GM18526 (cell line): Measurements from ENCODE around the gene RHBDF2.

Experiments used
- POLR2A ChIP-seq: IDR thresholded peaks from 3 replicates; pipeline ENCODE4 v1.6.1; 2011; ENCODE audit not compliant: insufficient read length; ENCODE audit errors: extremely low read depth

Gene RHBDF2

GRCh38 chr17:76467809-76468633 lies 33.2 kb downstream of the RHBDF2 start:
- TF ChIP-seq POLR2A, result no peak

- no peak for TF ChIP-seq POLR2A
Observed at GRCh38 chr17:76467366-76467765, 33.9 kb downstream of the RHBDF2 start, which contains the start of gene AANAT. Gene AANAT, plus strand, starts transcription at chr17:76467603. Its CDS starts 1,144 bp downstream, at chr17:76468747.

DNA sequence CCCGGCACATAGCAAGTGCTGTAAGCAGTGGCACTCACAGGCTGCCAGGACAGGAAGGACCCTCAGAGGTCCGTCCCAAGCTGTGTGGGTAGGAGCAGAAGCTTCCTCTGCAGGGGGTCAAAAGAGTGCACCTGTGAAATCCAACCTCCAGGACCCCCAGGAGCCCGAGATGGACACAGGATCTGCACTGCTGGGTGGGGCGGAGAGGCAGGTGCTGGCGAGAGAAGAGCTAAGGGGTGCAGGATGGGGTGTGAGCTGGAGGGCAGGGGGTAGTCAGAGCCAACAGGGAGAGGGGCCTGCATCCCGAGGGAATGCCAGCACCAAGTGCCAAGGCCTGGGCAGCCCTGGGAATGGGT lies 34.5 kb downstream of the RHBDF2 start:
- TF ChIP-seq POLR2A, result no peak

DNA sequence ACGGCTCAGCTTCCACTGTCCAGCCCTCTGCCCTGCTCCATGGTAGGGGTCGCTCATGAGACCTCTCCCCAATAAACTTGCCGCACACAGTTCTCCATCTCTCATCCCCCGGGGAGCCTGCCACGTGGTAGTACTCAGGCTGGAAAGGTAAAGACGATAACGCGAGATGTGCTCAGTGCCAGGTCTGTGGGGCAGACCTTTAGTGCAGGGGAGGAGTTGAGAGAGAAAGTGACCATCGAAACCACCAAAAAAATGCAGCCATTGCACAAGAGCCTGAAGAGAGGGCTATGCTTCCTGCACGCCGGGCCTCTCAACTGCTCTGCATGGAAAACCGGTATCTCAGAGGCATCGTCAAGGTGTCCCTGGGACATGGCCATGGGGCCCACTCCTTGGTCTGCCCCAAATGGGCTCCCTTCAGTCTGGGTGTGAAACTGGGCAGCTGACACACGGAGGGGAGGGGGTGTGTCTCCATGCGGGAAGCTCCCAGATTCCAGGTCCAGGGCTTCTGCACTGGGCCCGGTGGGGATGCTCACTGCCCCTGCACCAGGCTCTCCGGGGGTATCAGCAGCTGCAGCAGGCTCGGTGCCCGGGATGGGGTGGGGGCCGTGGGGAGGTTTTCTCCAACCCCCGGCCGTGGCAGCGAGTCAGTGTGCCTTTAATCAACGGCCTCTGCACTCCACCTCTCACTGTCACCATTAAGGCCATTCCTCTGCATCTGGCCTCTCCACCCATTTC lies 38.5 kb downstream of the RHBDF2 start:
- TF ChIP-seq POLR2A, result no peak

DNA sequence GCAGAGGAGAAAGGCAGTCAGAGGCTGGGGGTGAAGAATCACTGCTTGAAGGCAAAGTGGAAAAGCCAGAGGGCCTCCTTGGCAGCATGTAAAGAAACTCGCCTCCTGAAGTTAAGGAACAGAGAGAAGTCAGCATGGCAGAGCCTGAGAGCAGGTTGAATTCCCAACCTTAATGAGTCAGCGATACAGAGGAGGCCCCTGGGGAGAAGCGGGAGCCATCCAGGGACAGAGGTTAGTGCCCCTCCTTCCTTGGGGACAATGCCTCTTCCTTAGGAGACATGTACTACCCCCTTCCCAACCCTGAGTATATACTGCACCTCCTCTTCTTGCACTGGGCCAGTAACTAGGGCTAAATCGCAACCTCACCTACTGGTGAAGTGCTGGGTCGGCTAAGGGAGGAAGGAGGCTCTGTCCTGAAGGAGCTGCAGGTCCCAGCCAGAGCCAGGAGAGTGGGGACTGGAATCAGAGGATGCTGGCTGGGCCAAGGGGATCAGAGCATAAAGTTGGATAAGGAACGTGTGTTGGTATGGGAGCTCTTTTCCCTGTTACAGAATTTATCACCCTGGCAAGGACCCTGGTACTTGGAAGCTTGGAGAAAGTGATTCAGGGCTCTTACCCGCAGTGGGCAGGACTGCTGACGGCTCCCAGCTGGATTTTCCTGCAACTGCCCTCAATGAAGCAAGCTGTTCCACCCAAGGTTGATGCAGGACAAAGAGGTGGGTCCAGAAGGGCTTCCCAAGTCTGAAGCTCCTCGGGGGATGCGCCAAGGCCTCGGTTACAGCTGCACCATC lies 39.3 kb downstream of the RHBDF2 start:
- TF ChIP-seq POLR2A, result no peak

DNA sequence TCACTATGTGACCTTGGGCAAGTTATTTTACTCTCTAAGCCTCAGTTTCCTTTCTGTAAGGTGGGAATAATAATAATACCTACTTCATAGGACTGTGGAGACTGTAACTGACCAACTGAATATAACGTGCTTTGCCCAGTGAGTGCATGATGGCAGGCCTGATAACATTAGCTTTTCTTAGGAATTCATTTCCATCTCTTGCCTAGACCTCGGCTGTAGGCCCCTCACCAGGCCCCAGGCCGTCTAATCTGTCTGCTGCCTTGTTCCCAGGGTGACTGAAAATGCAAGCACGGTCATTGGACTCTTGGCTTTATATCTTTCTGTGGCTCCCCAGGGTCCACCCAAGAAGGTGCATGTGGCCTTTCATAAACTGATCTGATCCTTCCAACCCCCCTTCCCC lies 41.5 kb downstream of the RHBDF2 start:
- no peak for TF ChIP-seq POLR2A

GRCh38 chr17:76458580-76459490 lies 42.4 kb downstream of the RHBDF2 start:
- no peak for TF ChIP-seq POLR2A

- no peak for TF ChIP-seq POLR2A
Observed at GRCh38 chr17:76453431-76453743, 47.8 kb downstream of the RHBDF2 start.

DNA sequence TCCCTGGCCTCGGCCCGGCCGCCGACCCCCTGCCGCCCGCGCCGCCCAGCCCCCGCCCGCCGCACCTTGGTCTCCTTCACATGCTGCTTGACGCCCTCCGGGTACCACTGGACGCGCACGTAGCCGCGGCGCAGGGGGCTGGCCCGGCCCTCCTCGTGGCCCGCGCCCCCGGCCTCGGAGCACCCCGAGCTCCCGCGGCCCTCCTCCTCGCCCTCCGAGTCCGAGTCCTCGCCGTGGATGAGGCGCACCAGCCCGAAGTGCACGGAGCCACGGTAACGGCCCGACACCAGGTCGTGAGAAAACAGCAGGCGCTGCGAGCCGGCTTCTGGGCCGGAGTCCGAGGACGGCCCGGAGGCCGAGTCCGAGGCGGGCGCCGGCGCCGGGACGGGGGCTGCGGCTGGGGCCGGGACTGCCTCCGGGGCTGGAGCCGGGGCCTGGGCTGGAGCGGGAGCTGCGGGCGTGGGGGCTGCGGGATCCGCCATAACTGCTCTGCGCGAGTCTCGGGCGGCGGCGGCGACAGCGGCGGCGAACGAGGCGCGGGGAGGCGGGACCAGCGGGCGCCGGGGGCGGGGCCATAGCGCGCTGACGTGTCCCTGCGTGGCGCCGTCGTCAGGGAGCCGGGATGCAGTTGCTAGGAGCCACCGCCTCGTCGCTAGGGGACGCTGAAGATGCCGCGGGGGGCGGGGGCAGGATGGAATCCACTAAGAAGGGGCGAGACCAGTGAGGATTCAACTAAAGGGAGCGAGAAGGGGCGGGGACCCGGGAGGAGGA lies 48.4 kb downstream of the RHBDF2 start, which contains the start of gene UBE2O:
TSS of gene UBE2O (minus strand) at position 493 of the 771 bp plus-strand sequence. CDS start at position 482, 11 bp downstream.
- TF ChIP-seq POLR2A, result peak; percentile 68

- TF ChIP-seq POLR2A, result no peak
Observed at GRCh38 chr17:76452127-76452659, 49.0 kb downstream of the RHBDF2 start.

DNA sequence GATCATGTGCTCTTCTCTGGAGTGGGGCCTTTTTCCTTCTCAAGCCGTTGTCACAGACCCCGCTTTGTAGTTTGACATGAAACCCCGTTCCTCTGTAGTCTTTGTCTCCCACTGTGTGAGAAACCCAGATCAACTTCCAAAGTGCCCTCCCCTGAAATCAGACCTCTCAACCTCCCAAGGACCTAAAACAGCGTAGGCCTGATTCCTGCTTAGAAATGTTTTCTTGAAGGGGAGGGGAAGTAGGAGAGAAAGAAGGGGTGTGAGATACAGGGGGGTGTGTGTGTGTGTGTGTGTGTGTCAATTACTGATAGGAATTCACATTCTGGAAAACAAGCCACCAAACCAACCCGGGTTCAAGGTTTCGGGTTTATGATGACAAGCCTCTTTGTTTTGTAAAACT lies 49.7 kb downstream of the RHBDF2 start:
- TF ChIP-seq POLR2A, result no peak

GRCh38 chr17:76449126-76449525 lies 52.1 kb downstream of the RHBDF2 start:
- no peak for TF ChIP-seq POLR2A

GRCh38 chr17:76447931-76448652 lies 53.1 kb downstream of the RHBDF2 start:
- TF ChIP-seq POLR2A, result no peak
